Activated naive CD4-positive, alpha-beta T cell treated with anti-CD3 and anti-CD28 coated beads, Interleukin-2, amount 10 ng/mL, durations not matched to agents 7 days and 5 days (primary cell): Measurements from ENCODE around the gene MIA2.
A peak's percentile ranks its signal among the peaks of the same experiment; 100 is the strongest.
"Not testable (repeated sequence)": the region's sequence is repeated elsewhere in the genome, so short reads cannot be mapped to it uniquely, and the experiment has no call there.

Source experiments
- CTCF ChIA-PET: fragments of 350-600 bp; sonication (Branson Sonifier 250); formaldehyde crosslinking; loops from one replicate; lab custom pipeline; 2021; ENCODE audit warnings: antibody characterized with exemption; lab: Charles Lee
- DNase-seq: peaks from one replicate; pipeline ENCODE4 v3.0.0-alpha.2; 2020
- H3K27ac Mint-ChIP-seq: one replicate; pipeline ENCODE4 v1.8.0; 2021; ENCODE audit warnings: mild to moderate bottlenecking, moderate library complexity, mixed read lengths
- H3K27me3 Mint-ChIP-seq: one replicate; pipeline ENCODE4 v1.8.0; 2021; ENCODE audit warnings: mild to moderate bottlenecking, mixed read lengths
- H3K36me3 Mint-ChIP-seq: one replicate; pipeline ENCODE4 v1.8.0; 2021; ENCODE audit warnings: mixed read lengths
- H3K4me1 Mint-ChIP-seq: one replicate; pipeline ENCODE4 v1.8.0; 2021; ENCODE audit warnings: mixed read lengths
- H3K4me3 Mint-ChIP-seq: one replicate; pipeline ENCODE4 v1.8.0; 2021; ENCODE audit warnings: mild to moderate bottlenecking, moderate library complexity, mixed read lengths
- H3K9me3 Mint-ChIP-seq: one replicate; pipeline ENCODE4 v1.8.0; 2021; ENCODE audit warnings: mixed read lengths

MIA2 gene

DNA sequence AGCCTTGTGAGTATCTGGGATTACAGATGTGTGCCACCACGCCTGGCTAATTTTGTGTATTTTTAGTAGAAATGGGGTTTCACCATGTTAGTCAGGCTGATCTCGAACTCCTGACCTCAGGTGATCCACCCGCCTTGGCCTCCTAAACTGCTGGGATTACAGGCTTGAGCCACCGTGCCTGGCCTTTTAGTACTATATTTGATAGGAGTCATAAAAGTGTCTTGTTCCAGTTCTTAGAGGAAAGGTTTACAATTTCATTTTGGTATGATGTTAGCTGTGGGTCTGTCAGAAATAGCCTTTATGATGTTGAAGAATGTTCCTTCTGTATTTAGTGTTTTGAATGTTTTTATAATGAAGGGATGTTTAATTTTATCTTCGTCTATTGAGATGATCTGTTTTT, 127.8 kb downstream of the MIA2 start:
- H3K36me3 Mint-ChIP-seq, result peaks cover 79% of the 10 kb centered on the region
- DNase-seq, result not testable (repeated sequence)
- H3K9me3 Mint-ChIP-seq, result peaks cover 21% of the 10 kb centered on the region

DNA sequence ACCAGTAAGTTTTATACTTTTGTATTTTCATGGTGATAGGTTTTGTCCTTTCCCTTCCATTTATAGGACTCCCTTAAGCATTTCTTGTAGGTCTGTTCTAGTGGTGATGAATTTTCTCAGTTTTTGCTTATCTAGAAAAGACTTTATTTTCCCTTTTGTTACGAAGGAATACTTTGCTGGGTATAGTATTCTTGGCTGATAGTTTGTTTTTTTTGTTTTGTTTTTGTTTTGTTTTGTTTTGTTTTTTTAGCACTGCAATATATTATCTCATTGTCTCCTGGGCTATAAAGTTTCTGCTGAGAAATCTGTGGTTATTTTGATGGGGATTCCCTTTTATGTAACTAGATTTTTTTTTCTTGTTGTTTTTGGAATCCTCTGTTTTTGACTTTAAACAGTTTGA, 130.8 kb downstream of the MIA2 start:
- no peaks in the 10 kb centered on the region for H3K4me1 Mint-ChIP-seq
- CTCF ChIA-PET, result no interaction called here
- H3K36me3 Mint-ChIP-seq, result peaks cover 55% of the 10 kb centered on the region
- no peak for DNase-seq
- H3K27me3 Mint-ChIP-seq, result no peaks in the 10 kb centered on the region
- H3K4me3 Mint-ChIP-seq, result no peak overlapping the region
- H3K27ac Mint-ChIP-seq, result no peak overlapping the region
- peaks cover 18% of the 10 kb centered on the region for H3K9me3 Mint-ChIP-seq

More for the DNA sequence above, 127.8 kb downstream of the MIA2 start:
- H3K4me3 Mint-ChIP-seq, H3K27ac Mint-ChIP-seq, H3K27me3 Mint-ChIP-seq, CTCF ChIA-PET, H3K4me1 Mint-ChIP-seq: not testable (repeated sequence)

DNA sequence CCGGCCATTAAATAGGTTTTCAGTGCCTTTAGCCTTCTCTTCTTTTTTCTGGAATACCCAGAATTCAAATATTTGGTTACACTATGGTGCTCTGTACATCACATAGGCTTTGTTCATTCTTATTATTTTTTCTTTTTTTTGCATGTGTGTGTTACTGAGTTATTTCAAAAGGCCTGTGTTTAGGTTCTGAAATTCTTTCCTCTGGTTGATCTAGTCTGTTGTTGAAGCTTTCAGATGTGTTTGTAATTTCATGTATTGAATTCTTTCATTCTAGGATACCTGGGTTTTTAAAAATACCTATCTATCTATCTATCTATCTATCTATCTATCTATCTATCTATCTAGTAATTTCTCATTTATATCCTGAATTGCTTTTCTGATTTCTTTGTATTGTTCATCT, 131.6 kb downstream of the MIA2 start:
- Mint-ChIP-seq H3K27ac (no peak overlapping the region), H3K9me3 (peaks cover 18% of the 10 kb centered on the region), H3K27me3 (no peaks in the 10 kb centered on the region), H3K4me3 (no peak overlapping the region), H3K36me3 (peaks cover 47% of the 10 kb centered on the region), H3K4me1 (no peaks in the 10 kb centered on the region)
- CTCF ChIA-PET, result no interaction called here
- DNase-seq, result no peak

DNA sequence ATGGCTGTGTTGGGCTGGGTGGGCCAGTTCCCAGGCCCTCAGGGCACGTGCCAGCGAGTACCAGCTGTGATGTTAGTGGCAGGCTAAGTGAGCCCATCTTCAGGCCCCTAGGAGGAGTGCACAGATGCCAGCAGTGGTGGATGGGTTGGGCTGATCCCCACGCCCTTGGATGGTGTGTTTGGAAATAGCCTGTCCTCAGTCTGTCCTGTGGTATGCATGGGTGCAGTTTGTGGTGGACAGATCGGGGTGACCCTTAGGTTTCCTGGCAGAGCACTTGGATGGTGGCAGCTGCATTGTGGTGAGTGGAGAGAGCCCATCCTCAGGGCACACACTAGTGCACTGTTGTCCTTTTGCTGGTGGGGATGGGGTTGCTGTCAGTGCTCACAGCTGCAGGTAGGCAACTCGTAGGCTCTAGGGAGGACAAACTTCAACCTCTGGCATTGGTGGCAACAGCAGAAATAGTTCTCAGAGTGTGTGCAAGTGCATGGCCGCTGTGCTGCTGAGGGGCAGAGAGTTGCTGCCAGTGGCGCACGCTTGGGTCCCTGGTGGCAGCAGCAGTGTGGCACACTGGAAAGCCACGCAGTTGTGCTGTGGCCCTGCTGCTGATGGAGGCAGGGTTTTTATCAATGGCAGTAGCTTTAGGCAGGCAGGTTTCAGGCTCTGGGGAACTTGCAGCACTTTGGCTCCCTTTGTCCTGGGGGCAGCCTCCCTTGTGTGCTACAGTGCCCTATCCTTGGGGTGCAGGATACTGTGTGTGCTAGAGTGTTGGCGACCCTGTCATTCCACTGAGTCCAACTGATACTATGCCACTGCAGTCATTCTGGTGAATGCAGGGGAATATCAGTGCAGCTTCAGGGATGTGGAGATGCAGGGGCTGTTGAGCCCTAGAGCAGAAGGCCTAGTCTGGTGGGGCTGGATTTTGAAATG, 133.0 kb downstream of the MIA2 start:
- H3K27me3 Mint-ChIP-seq, result no peaks in the 10 kb centered on the region
- H3K9me3 Mint-ChIP-seq, result peaks cover 18% of the 10 kb centered on the region
- CTCF ChIA-PET, result interaction anchor here (0.7 to 4.0 kb wide), 2 partner anchors 135 to 204 kb away, joined by 3 to 20 read pairs; no protein-coding TSS in a partner anchor
- no peaks in the 10 kb centered on the region for H3K4me1 Mint-ChIP-seq
- no peak overlapping the region for H3K27ac Mint-ChIP-seq
- H3K4me3 Mint-ChIP-seq, result no peak overlapping the region
- DNase-seq, result no peak
- H3K36me3 Mint-ChIP-seq, result peaks cover 40% of the 10 kb centered on the region

DNA sequence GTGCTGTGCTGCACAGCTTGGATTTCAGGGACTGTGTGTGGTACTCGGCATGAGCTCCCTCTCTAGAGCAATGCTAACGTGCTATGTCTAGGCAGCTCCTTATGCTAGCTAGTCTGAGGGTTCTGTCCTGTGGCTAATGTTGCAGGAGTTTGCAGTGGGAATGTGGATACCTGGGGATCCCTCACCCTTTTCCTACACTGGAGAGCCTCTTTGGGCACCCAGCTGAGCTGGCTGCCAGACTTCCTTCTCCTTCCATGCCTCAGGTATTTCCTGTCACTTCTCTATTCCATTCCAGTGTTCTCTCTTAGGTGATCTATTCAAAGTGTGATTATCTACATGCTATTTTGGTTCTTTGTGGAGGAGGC, 133.7 kb downstream of the MIA2 start:
- H3K4me1 Mint-ChIP-seq, result no peaks in the 10 kb centered on the region
- peaks cover 18% of the 10 kb centered on the region for H3K9me3 Mint-ChIP-seq
- no peak overlapping the region for H3K27ac Mint-ChIP-seq
- H3K36me3 Mint-ChIP-seq, result peaks cover 34% of the 10 kb centered on the region
- H3K27me3 Mint-ChIP-seq, result no peaks in the 10 kb centered on the region
- CTCF ChIA-PET, result interaction anchor here (0.5 to 4.0 kb wide), 2 partner anchors 13 to 135 kb away, joined by 3 to 20 read pairs; no protein-coding TSS in a partner anchor
- DNase-seq, result no peak
- H3K4me3 Mint-ChIP-seq, result no peak overlapping the region

DNA sequence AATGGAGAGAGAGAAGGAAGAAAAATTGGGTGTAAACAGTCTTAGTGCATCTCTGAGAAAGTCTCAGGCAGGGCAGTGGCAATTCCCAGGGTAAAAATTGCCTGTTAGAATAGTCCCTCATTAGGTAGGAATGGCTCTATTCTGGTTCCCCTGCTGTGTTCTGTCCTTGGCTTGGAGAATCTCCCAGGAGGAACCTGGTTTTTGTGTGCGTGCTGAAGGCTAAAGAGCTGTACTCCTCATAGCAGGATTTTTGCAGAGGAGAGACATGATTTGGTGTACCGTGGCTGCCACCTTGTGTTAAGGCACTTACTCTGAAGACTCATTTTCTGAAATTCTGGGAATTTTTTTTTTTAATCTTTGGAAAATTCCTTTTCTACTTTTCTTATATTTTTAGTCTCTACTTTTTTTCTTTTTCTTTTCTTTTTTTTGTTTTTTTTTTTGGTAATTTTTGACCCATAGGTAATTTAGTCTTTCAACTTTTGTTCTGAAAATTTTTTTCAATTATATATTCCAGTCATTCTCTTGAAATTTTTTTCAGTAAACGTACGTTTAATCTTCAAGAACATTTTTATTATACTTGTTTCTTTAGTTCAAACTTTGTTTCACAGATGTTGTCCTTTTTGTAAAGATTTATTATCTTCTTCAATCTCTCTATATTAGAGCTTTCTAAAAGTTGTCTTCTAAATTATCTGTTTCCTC, 134.7 kb downstream of the MIA2 start:
- H3K36me3 Mint-ChIP-seq, result peaks cover 28% of the 10 kb centered on the region
- H3K9me3 Mint-ChIP-seq, result peaks cover 18% of the 10 kb centered on the region
- CTCF ChIA-PET, result interaction anchor here (1.0 to 4.0 kb wide), 3 partner anchors 100 to 261 kb away, joined by 3 to 20 read pairs (median 4); no protein-coding TSS in a partner anchor
- no peaks in the 10 kb centered on the region for H3K4me1 Mint-ChIP-seq
- DNase-seq, result peak; percentile 59
- H3K27me3 Mint-ChIP-seq, result no peaks in the 10 kb centered on the region
- no peak overlapping the region for H3K27ac Mint-ChIP-seq
- no peak overlapping the region for H3K4me3 Mint-ChIP-seq

DNA sequence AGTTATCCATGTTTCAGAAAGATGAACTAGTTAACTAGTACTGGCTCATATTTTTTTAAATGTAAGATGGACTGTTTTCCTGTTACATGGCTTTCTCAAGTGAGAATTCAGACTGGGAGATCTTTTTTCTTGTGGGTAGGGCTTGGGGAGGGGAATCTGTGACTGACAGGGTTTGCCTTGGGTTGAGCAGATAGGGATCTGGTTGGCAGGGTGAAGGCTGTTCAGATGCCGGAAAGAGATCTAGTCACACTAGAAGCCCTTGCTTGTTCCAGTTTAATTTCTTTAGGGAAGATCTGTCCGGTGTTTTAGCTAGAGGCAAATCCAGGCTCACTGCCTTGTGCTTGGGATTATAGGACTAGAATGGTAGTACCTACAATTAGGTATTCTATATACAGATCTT, 135.3 kb downstream of the MIA2 start:
- no peak for DNase-seq
- CTCF ChIA-PET, result interaction anchor here (1.0 to 4.0 kb wide), 4 partner anchors 36 to 261 kb away, joined by 3 to 20 read pairs (median 4); no protein-coding TSS in a partner anchor
- H3K4me3 Mint-ChIP-seq, result no peak overlapping the region
- H3K9me3 Mint-ChIP-seq, result peaks cover 11% of the 10 kb centered on the region
- no peaks in the 10 kb centered on the region for H3K4me1 Mint-ChIP-seq
- H3K27me3 Mint-ChIP-seq, result no peaks in the 10 kb centered on the region
- H3K36me3 Mint-ChIP-seq, result peaks cover 24% of the 10 kb centered on the region
- no peak overlapping the region for H3K27ac Mint-ChIP-seq

DNA sequence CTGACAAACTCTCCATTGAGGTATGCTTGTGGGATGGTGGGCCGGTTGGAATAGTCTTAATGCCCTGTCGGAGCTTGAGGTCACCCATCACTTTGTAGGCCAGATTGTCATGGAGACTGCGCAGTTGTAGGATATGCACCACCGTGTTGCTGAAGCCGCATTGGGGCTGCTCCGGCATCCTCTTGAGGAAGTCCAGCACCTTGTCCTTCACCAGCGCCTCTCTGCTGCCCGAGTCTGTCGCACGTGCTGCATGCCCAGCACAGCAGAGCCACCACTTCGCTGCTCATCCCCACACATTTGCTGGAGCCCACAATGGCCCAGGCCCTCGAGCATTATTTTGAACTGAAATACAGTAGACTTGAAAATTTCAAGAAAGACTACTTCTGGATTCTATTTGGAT, 136.7 kb downstream of the MIA2 start:
- DNase-seq, result no peak
- Mint-ChIP-seq H3K4me1 (no peaks in the 10 kb centered on the region), H3K9me3 (peaks cover under 1% of the 10 kb centered on the region), H3K36me3 (peaks cover 13% of the 10 kb centered on the region), H3K4me3 (no peak overlapping the region), H3K27me3 (no peaks in the 10 kb centered on the region), H3K27ac (no peak overlapping the region)
- CTCF ChIA-PET, result interaction anchor here (1.4 to 4.0 kb wide), 2 partner anchors 37 to 138 kb away, joined by 3 to 20 read pairs; no protein-coding TSS in a partner anchor

DNA sequence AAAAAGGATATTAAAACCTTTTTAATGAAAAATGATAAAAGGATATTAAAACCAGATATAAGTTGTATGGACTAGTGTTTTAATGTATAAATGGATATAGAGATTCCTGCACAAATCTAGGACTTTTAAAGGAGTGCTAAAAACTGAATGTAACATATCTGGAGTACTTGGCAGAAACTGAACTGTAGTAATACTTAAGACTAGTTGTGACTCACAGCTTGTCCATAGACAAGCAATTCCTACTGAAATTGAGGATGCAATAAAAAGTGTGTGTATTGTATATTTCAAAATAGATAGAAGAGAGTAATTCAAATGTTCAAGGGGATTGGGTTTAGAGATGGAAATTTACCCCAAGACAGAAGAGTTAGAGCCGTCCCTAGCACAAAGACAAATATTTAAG, 138.9 kb downstream of the MIA2 start:
- Mint-ChIP-seq H3K27ac (no peak overlapping the region), H3K36me3 (peaks cover 7% of the 10 kb centered on the region), H3K4me3 (no peak overlapping the region), H3K4me1 (no peaks in the 10 kb centered on the region), H3K27me3 (no peaks in the 10 kb centered on the region), H3K9me3 (no peaks in the 10 kb centered on the region)
- CTCF ChIA-PET, result interaction anchor here (1.0 kb wide), 1 partner anchor 9 kb away, joined by 4 read pairs; no protein-coding TSS in a partner anchor
- no peak for DNase-seq

DNA sequence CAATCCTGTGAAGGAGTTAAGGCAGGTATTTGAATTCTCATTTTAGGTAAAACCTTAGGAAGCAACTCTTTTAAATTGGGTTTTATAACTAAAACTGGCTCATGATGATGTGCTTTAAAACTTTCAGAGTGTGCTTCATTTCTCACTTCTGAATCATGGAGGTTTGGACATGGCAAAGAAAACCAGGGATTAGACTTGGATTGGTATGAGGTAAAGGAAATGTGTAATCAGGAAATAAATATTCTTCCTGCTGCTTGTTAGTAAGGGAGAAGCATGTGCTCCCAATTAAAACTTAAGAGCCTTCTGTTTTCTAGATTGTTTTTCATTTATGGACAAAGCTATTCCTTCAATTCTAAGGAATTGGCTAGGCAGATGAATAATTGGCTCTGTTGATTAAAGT, 141.1 kb downstream of the MIA2 start:
- CTCF ChIA-PET, result no interaction called here
- Mint-ChIP-seq H3K27me3 (no peaks in the 10 kb centered on the region), H3K9me3 (no peaks in the 10 kb centered on the region), H3K4me3 (no peak overlapping the region), H3K4me1 (no peaks in the 10 kb centered on the region), H3K36me3 (peaks cover 7% of the 10 kb centered on the region), H3K27ac (no peak overlapping the region)
- DNase-seq, result no peak

DNA sequence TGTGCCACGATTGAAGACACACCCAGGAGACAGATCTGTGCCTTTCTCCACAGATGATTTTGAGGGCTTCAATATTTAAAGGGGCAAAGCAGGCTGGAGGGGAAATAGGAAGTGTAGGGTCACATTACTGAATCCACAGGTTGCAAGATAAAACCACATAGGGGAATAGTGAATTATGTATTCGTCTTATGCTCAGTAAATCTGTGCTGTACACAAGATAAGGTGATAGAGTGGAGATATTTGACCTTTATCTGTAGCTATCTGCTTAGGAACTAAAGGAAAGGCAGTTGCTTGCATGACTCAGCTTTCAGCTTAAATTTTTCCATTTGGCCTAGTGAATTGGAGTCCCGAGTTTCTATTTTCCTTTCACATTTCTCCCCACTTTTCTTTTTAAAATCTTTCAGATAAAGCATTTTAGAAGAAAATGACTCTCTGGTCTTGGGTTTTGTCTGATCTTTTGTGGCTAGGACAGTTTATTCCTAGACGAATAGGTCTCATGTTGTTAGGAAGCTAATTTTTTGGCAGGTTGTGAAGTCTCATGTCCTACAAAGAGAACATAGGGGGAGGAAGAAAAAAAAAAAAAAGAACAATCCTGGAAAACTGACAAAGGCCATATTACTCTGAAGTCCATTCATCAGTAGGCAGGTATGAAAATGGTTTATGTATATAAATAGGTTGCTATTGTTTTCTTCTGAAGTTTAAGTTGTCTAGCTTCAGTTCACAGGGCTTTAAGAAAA, 143.1 kb downstream of the MIA2 start:
- CTCF ChIA-PET, result interaction anchor here (1.0 kb wide), 1 partner anchor 50 kb away, joined by 3 read pairs; no protein-coding TSS in a partner anchor
- DNase-seq, result no peak

DNA sequence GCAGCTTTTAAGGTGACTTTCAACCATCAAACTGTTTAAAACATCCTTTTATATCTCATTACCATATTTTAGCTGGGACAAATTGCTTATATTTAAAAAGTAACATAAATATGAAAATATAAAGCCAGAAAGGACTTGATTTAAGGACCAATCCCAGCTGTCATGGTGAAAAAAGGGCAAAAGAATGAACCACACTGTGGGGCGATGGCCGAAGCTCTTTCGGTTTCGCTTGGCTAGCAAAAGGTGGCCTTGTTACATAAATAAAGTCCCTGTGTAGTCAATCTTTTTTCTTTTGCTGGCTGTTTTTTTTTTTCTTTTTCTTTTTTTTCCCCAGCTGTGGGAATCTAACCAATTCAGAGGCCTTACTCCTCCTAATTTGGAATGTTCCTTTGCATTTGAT, 147.7 kb downstream of the MIA2 start:
- DNase-seq, result no peak
- peaks cover 27% of the 10 kb centered on the region for H3K4me1 Mint-ChIP-seq
- no peak overlapping the region for H3K27ac Mint-ChIP-seq
- H3K4me3 Mint-ChIP-seq, result no peak overlapping the region
- H3K27me3 Mint-ChIP-seq, result no peaks in the 10 kb centered on the region
- no peaks in the 10 kb centered on the region for H3K9me3 Mint-ChIP-seq
- CTCF ChIA-PET, result interaction anchor here (0.9 to 1.1 kb wide), 2 partner anchors 9 to 45 kb away, joined by 3 to 4 read pairs; no protein-coding TSS in a partner anchor
- peaks cover under 1% of the 10 kb centered on the region for H3K36me3 Mint-ChIP-seq

More for the DNA sequence above, 143.1 kb downstream of the MIA2 start:
- Mint-ChIP-seq H3K9me3 (no peaks in the 10 kb centered on the region), H3K4me3 (no peak overlapping the region), H3K27me3 (no peaks in the 10 kb centered on the region), H3K4me1 (no peaks in the 10 kb centered on the region), H3K27ac (no peak overlapping the region), H3K36me3 (peaks cover 4% of the 10 kb centered on the region)

DNA sequence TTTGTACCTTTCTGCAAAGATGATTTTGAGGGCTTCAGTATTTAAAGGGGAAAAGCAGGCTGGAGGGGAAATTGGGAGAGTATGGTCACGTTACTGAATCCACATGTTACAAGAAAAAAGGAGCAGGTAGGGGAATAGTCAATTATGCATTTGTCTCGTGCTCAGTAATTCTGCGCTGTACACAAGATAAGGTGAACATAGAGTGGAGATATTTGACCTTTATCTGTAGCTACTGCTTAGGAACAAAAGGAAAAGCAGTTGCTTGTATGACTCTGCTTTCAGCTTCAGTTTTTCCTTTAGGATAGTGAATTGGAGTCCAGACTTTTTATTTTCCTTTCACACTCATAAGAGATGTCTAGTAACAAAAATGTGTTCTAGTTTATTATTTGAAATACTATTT, 148.7 kb downstream of the MIA2 start:
- DNase-seq, result no peak
- peaks cover 5% of the 10 kb centered on the region for H3K36me3 Mint-ChIP-seq
- no peak overlapping the region for H3K4me3 Mint-ChIP-seq
- CTCF ChIA-PET, result interaction anchor here (1.1 to 1.8 kb wide), 2 partner anchors 10 to 151 kb away, joined by 4 to 5 read pairs; no protein-coding TSS in a partner anchor
- no peaks in the 10 kb centered on the region for H3K27me3 Mint-ChIP-seq
- no peak overlapping the region for H3K27ac Mint-ChIP-seq
- no peaks in the 10 kb centered on the region for H3K9me3 Mint-ChIP-seq
- H3K4me1 Mint-ChIP-seq, result peaks cover 27% of the 10 kb centered on the region
